ENCODE results near the gene BCKDHA.

DNA sequence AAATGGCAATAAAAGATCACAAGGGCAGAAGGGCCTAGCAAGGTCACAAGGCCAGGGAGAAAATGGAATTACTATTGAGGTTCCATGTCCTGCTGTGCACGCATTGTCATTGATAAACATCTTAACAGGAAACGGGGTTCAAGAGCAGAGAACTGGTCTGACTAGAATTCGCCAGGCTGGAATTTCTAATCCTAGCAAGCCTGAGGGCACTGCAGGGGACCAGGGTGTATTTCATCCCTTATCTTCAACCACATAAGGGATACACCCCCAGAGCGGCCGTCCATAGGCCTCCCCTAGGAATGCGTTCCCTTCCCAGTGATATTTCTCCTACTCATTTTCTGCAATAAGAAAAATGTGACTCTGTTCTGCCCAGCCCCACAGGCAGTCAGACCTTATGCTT, 64.9 kb downstream of the BCKDHA start:
- TF ChIP-seq, protein P1, sequence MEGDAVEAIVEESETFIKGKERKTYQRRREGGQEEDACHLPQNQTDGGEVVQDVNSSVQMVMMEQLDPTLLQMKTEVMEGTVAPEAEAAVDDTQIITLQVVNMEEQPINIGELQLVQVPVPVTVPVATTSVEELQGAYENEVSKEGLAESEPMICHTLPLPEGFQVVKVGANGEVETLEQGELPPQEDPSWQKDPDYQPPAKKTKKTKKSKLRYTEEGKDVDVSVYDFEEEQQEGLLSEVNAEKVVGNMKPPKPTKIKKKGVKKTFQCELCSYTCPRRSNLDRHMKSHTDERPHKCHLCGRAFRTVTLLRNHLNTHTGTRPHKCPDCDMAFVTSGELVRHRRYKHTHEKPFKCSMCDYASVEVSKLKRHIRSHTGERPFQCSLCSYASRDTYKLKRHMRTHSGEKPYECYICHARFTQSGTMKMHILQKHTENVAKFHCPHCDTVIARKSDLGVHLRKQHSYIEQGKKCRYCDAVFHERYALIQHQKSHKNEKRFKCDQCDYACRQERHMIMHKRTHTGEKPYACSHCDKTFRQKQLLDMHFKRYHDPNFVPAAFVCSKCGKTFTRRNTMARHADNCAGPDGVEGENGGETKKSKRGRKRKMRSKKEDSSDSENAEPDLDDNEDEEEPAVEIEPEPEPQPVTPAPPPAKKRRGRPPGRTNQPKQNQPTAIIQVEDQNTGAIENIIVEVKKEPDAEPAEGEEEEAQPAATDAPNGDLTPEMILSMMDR (IDR thresholded peaks at IDR 0.05) = no peak
- TF ChIP-seq POLR2A (IDR thresholded peaks at IDR 0.05) = no peak
